ENCODE data around the gene ASCC1.

DNA sequence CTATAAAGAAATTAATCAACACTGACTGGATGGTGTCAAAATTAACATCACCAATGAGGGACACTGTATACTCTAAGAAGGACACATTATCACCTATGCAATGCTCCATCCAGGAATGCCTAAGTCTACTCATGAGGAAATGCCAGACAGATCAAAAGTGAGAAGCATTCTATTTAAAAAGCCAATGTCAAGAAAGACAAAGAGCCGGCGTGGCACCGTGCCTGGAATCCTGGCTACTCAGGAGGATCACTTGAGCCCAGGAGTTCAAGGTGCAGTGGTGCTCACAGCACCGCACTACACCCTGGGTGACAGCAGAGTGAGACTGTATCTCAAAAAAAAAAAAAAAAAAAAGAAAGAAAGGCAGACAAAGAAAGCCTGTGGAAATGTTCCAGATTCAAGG is 45.8 kb downstream of the ASCC1 start:
- TF ChIP-seq, protein P1, sequence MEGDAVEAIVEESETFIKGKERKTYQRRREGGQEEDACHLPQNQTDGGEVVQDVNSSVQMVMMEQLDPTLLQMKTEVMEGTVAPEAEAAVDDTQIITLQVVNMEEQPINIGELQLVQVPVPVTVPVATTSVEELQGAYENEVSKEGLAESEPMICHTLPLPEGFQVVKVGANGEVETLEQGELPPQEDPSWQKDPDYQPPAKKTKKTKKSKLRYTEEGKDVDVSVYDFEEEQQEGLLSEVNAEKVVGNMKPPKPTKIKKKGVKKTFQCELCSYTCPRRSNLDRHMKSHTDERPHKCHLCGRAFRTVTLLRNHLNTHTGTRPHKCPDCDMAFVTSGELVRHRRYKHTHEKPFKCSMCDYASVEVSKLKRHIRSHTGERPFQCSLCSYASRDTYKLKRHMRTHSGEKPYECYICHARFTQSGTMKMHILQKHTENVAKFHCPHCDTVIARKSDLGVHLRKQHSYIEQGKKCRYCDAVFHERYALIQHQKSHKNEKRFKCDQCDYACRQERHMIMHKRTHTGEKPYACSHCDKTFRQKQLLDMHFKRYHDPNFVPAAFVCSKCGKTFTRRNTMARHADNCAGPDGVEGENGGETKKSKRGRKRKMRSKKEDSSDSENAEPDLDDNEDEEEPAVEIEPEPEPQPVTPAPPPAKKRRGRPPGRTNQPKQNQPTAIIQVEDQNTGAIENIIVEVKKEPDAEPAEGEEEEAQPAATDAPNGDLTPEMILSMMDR (IDR thresholded peaks at IDR 0.05): no peak
- TF ChIP-seq POLR2A (IDR thresholded peaks at IDR 0.05): no peak
